HG02973 (cell line): ENCODE results near the gene MFSD6.

ENCODE experiments used
- ATAC-seq: cut with Tn5 transposase; IDR thresholded peaks from one replicate; pipeline ENCODE4 v1.9.1; 2021; ENCODE audit warnings: moderate library complexity; ENCODE audit not compliant: unreplicated experiment

The MFSD6 gene

GRCh38 chr2:190435031-190435670 is 27.0 kb downstream of the MFSD6 start:
- ATAC-seq, result no peak

GRCh38 chr2:190436557-190436956 is 28.4 kb downstream of the MFSD6 start:
- ATAC-seq, result no peak

GRCh38 chr2:190440113-190440512 is 32.0 kb downstream of the MFSD6 start:
- no peak for ATAC-seq

DNA sequence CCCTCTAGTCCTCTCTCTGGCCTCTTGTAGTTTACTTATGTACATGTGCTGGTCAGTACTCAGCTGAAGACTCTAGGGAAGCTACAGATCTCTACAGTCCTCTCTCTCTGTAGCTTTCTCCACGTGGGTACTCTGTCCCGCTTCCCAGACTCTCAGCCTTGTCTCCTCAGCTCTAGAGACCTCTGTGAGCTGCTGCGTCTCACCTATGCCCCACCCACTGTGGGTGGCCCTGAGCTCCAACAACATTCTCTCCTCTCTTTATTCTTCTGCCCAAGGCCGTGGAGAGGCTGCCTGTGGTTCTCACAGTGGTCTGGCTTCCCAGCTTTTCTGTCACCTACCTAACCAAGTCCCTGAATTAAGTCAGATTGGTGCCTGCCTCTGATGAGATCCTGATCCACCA is 33.4 kb downstream of the MFSD6 start:
- no peak for ATAC-seq

- ATAC-seq, result no peak
Measured at GRCh38 chr2:190443055-190443454, 34.9 kb downstream of the MFSD6 start.

DNA sequence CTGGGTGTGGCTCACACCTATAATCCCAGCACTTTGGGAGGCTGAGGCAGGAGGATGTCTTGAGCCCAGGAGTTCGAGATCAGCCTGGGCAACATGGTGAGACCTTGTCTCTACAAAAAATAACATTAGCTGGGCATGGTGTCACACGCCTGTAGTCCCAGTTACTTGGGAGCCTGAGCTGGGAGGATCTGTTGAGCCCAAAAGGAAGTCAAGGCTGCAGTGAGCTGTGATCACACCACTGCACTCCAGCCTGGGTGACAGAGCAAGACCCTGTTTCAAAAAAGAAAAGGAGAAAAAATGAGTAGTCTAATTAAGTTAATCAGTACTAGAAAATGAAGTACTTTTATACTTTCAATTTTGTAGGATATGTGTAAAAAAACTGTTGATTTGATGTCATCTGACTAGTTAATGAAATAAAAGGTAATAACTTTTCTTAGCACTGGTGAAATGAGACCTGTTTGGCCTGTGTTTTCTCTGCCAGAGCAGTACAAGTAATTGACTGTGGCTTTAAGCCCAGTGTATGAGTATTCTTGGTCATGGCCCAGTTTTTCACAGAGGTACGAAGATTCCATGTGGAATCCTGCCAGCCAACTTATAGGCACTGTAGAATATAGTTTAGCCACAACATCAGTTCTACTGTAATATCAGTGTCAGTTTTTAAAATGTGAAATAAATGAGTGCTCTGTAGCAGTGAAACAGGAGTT is 35.8 kb downstream of the MFSD6 start:
- no peak for ATAC-seq

- no peak for ATAC-seq
Measured at GRCh38 chr2:190444976-190445375, 36.8 kb downstream of the MFSD6 start.

GRCh38 chr2:190446193-190446592 is 38.0 kb downstream of the MFSD6 start:
- no peak for ATAC-seq

GRCh38 chr2:190446750-190447516 is 38.8 kb downstream of the MFSD6 start:
- ATAC-seq, result no peak

GRCh38 chr2:190447766-190448165 is 39.6 kb downstream of the MFSD6 start:
- ATAC-seq, result no peak

DNA sequence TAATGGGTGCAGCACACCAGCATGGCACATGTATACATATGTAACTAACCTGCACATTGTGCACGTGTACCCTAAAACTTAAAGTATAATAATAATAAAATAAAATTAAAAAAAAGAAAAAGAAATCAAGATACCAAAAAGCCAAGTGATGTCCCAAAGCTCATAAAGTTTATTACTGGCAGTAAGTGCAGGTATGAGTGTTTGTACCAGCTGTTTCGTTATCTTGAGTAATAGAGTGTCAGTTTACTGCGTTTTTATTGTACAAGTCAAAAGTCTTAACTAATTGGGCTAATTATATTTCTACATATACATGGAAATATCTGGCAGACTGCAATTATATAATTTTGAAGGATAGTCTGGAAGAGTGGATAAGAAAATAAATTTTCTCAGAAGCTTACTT is 41.8 kb downstream of the MFSD6 start:
- no peak for ATAC-seq

DNA sequence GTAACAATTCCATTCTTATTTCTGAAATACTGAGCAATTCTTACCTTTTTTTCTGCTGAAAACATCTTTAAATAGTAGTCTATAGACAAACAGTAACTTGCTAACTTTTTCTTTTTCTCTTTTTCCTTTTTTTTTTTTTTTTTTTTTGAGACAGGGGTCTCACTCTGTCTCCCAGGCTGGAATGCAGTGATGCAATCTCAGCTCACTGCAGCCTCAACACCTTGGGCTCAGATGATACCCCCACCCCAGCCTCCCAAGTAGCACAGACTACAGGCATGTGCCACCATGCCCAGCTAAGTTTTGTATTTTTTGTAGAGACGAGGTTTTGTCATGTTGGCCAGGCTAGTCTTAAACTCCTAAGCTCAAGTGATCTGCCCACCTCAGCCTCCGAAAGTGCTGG is 42.2 kb downstream of the MFSD6 start:
- ATAC-seq, result no peak

GRCh38 chr2:190451561-190452176 is 43.5 kb downstream of the MFSD6 start:
- no peak for ATAC-seq

GRCh38 chr2:190452433-190452832 is 44.3 kb downstream of the MFSD6 start:
- ATAC-seq, result no peak

GRCh38 chr2:190454795-190455194 is 46.6 kb downstream of the MFSD6 start:
- ATAC-seq, result no peak

DNA sequence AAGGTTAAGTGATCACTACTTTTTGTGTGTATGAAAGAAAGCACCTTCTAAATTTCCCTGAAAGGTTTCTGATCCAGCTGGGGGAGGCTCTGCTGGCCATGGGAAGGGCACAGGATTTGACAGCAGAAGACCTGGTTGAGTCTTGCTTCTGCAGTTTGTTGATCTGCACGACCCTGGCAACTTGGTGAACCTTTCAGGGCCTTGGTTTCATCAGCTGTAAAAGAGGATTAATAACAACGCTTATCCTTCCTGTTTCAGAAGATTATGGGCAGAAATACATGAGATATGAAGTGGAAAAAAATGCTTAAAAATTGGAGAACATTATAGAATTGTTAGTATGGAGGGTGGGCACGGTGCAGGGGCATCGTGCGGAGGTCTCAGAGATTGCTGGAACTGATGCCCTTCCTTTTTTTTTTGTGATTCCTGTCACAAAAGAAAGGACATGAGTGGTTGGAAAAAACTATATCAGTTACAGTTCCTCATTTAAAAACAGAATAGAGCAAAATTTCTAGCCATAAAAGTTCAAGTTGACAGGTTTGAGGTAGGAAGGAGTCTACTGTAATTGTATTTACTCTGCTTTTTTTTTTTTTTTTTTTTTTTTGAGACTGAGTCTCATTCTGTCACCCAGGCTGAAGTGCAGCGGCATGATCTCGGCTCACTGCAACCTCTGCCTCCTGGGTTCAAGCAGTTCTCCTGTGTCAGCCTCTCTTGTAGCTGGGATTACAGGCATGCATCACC is 47.4 kb downstream of the MFSD6 start:
- ATAC-seq, result no peak

DNA sequence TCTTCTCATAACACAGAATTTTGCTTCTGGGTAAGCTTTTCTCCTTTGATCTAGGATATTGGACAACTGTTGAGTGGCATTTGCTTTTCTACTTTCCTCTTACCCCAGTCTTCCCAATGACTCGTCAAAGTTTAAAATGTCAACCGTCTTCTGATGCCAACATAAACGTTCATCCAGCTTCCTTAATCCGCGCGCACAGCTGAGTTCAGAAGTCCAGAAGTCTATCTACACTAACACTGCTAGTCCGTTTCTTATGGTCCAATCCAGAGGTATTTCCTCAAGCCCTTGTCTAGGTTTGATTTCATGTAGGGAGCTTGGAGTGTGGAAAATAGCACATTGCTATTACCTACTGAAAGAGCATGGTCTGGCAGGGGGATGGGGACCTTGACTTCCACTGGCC is 48.7 kb downstream of the MFSD6 start:
- ATAC-seq, result no peak

GRCh38 chr2:190457256-190457655 is 49.1 kb downstream of the MFSD6 start:
- ATAC-seq, result no peak

GRCh38 chr2:190458352-190459107 is 50.4 kb downstream of the MFSD6 start:
- ATAC-seq, result no peak

DNA sequence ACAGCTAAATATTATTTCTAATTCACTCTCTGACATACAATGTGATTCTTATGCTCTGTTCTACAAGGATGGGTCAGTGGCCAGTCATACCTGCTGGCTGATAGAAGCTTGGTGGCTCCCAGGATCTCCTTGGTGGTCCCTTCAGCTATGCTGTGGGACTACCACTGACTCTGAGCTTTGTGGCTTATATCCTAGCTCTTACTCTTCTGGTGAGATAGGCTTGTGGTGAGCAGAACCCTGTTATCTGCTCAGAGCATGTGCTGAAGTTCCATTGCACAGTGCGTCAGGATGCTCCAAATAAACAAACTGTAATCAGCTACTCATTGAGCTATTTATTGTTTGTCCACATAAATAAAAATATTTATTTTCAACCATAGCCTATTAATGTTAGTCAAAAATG is 51.7 kb downstream of the MFSD6 start:
- ATAC-seq, result no peak
